ENCODE data around the gene FUBP3.

Gene FUBP3

GRCh38 chr9:130670644-130671043 is 91.3 kb downstream of the FUBP3 start:
- Histone ChIP-seq H3K79me2 (ENCODE audit: insufficient read depth, low read length) (no peaks in the 10 kb centered on the region), H3K4me3 (ENCODE audit: insufficient read depth, low read length, poor library complexity, severe bottlenecking) (no peak overlapping the region), H3K36me3 (ENCODE audit: low read length) (no peaks in the 10 kb centered on the region)

GRCh38 chr9:130672466-130672865 is 93.1 kb downstream of the FUBP3 start:
- H3F3A ChIP-seq (ENCODE audit: insufficient read depth) = no peaks in the 10 kb centered on the region
- no peaks in the 10 kb centered on the region for H3K27me3 ChIP-seq (ENCODE audit: low read length)
- no peak overlapping the region for H3K4me2 ChIP-seq (ENCODE audit: low read depth, low read length, poor library complexity, severe bottlenecking)
- no peaks in the 10 kb centered on the region for H4K20me1 ChIP-seq (ENCODE audit: low read depth, low read length)
- no peak overlapping the region for H3K4me3 ChIP-seq (ENCODE audit: insufficient read depth, low read length, poor library complexity, severe bottlenecking)
- H2AFZ ChIP-seq (ENCODE audit: low read depth, low read length, severe bottlenecking) = no peak overlapping the region
- H3K36me3 ChIP-seq (ENCODE audit: low read length) = no peaks in the 10 kb centered on the region
- no peak overlapping the region for H3K27ac ChIP-seq (ENCODE audit: low read depth, low read length)
- no peak overlapping the region for H3K9ac ChIP-seq (ENCODE audit: low read length)
- H3K9me3 ChIP-seq (ENCODE audit: insufficient read depth, low read length) = no peaks in the 10 kb centered on the region
- no peaks in the 10 kb centered on the region for H3K79me2 ChIP-seq (ENCODE audit: insufficient read depth, low read length)
- TF ChIP-seq EZH2phosphoT487 (conservative IDR thresholded peaks at IDR 0.05; ENCODE audit: low read length) (no peak), CTCF (IDR thresholded peaks at IDR 0.05; ENCODE audit: insufficient read depth, low read length, poor library complexity, severe bottlenecking) (no peak)
- H3K9me2 ChIP-seq (replicated peaks; ENCODE audit: insufficient read depth, low read length) = no peaks in the 10 kb centered on the region

More at GRCh38 chr9:130670644-130671043, 91.3 kb downstream of the FUBP3 start:
- Histone ChIP-seq H3K27ac (ENCODE audit: low read depth, low read length) (no peak overlapping the region), H3K9me3 (ENCODE audit: insufficient read depth, low read length) (no peaks in the 10 kb centered on the region), H3K9ac (ENCODE audit: low read length) (no peak overlapping the region), H4K20me1 (ENCODE audit: low read depth, low read length) (no peaks in the 10 kb centered on the region), H2AFZ (ENCODE audit: low read depth, low read length, severe bottlenecking) (no peak overlapping the region), H3F3A (ENCODE audit: insufficient read depth) (no peaks in the 10 kb centered on the region), H3K4me2 (ENCODE audit: low read depth, low read length, poor library complexity, severe bottlenecking) (no peak overlapping the region), H3K9me2 (replicated peaks; ENCODE audit: insufficient read depth, low read length) (no peaks in the 10 kb centered on the region), H3K27me3 (ENCODE audit: low read length) (no peaks in the 10 kb centered on the region)
- no peak for TF ChIP-seq EZH2phosphoT487 (conservative IDR thresholded peaks at IDR 0.05; ENCODE audit: low read length)
- TF ChIP-seq CTCF (IDR thresholded peaks at IDR 0.05; ENCODE audit: insufficient read depth, low read length, poor library complexity, severe bottlenecking) = no peak

GRCh38 chr9:130672933-130673615 is 93.7 kb downstream of the FUBP3 start:
- Histone ChIP-seq H4K20me1 (ENCODE audit: low read depth, low read length) (no peaks in the 10 kb centered on the region), H3F3A (ENCODE audit: insufficient read depth) (no peaks in the 10 kb centered on the region), H3K79me2 (ENCODE audit: insufficient read depth, low read length) (no peaks in the 10 kb centered on the region), H3K4me3 (ENCODE audit: insufficient read depth, low read length, poor library complexity, severe bottlenecking) (no peak overlapping the region), H2AFZ (ENCODE audit: low read depth, low read length, severe bottlenecking) (no peak overlapping the region), H3K9ac (ENCODE audit: low read length) (no peak overlapping the region), H3K27ac (ENCODE audit: low read depth, low read length) (no peak overlapping the region), H3K9me3 (ENCODE audit: insufficient read depth, low read length) (no peaks in the 10 kb centered on the region), H3K9me2 (replicated peaks; ENCODE audit: insufficient read depth, low read length) (no peaks in the 10 kb centered on the region), H3K27me3 (ENCODE audit: low read length) (no peaks in the 10 kb centered on the region), H3K36me3 (ENCODE audit: low read length) (no peaks in the 10 kb centered on the region), H3K4me2 (ENCODE audit: low read depth, low read length, poor library complexity, severe bottlenecking) (no peak overlapping the region)
- no peak for TF ChIP-seq CTCF (IDR thresholded peaks at IDR 0.05; ENCODE audit: insufficient read depth, low read length, poor library complexity, severe bottlenecking)
- TF ChIP-seq EZH2phosphoT487 (conservative IDR thresholded peaks at IDR 0.05; ENCODE audit: low read length) = no peak

All from SU-DHL-6 (cell line).